Measurements from ENCODE around the gene CATSPER1.
"Not testable (repeated sequence)": the region's sequence is repeated elsewhere in the genome, so short reads cannot be mapped to it uniquely, and the experiment has no call there.

The CATSPER1 gene

DNA sequence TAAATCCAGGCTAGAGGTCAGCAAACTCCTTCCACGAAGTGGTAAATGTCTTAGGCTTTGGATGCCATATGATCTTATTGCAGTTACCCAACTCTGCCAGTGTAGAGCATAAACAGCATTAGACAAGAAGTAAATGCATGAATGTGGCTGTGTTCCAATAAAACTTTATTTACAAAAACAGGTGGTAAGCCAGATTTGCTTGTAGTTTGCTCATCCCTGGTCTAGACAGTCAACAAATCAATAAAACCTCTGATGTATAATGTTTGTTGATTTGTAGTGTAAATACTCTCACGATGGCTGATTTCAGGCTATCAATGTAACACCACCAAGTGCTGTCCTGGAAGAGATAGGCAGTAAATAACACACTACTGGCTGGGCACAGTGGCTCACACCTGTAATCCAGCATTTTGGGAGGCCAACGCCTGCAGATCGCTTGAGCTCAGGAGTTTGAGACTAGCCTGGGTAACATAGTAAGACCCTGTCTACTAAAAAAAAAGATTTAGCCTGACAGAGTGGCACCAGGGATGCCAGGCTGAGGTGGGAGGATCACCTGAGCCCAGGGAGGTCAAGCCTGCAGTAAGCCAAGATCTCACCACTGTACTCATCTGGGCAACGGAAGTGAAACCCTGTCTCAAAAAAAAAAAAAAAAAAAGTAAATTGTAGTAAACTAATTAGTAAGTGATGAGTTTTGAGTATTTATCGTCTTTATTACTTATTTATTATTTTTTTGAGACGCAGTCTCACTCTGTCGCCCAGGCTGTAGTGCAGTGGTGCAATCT lies 6.9 kb upstream of the CATSPER1 start:
- in situ Hi-C loops (cut with HindIII; ENCODE audit: low pct_unique_long_range_greater_than_20kb, low sequenced_read_pairs): no loop called here
- TF ChIP-seq JUND (IDR thresholded peaks at IDR 0.05; ENCODE audit: low read depth): no peak
- peak in 1 of 2 experiments; percentile 41 for DNase-seq (ENCODE audit: low read depth in 1 of 2, low spot score in 1 of 2)

DNA sequence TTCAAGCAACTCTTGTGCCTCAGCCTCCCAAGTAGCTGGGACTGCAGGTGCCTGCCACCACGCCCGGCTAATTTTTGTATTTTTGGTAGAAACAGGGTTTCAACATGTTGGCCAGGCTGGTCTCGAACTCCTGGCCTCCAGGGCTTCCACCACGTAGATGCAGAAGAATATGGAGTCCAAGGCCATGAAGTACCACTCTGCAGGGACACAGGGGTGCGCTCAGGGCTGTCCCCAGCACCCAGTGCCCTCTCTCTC lies 3.2 kb downstream of the CATSPER1 start:
- in situ Hi-C loops (cut with HindIII; ENCODE audit: low pct_unique_long_range_greater_than_20kb, low sequenced_read_pairs); DNase-seq (ENCODE audit: low read depth in 1 of 2, low spot score in 1 of 2): not testable (repeated sequence)

DNA sequence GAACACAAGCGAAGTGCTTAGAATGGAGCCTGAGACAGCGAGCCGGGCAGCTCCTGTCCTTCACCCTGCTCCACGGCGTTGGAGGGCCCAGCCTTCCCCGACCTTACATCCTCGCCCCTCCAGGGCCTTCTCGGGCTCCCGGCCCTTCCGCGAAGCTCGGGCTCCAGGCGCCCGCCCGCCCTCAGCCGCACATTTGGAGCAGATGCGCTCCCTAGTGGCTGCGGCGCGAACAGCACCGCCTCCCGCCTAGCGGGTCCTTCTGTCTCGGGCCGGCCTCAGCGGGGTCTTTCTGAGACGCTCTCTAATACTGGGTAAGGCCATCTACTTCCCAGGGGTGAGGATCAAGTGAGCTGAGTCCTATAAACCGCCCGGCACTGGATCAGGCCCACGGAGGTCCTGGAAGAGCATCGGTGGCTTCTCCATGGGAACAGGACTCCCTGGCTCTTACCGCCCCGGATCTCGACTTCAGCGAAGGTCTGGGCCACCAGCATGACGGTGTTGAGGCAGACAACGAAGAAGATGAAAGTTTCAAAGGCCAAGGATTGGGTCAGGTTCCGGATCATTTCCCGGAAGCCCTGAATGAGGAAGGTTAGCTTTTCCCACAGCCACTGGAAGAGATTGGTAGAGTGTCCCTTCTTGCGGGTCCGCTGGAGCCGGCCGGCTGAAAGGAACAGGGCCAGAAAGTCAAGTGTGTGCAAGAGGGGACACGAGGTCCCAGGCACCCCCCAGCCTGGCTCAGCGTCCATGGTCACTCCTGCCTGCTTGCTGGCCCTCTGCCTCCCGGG lies 3.7 kb downstream of the CATSPER1 start:
- peak; percentile 73 to 87 for DNase-seq (ENCODE audit: low read depth in 1 of 2, low spot score in 1 of 2)
- in situ Hi-C loops (cut with HindIII; ENCODE audit: low pct_unique_long_range_greater_than_20kb, low sequenced_read_pairs): no loop called here
- no peak for TF ChIP-seq JUND (IDR thresholded peaks at IDR 0.05; ENCODE audit: low read depth)

DNA sequence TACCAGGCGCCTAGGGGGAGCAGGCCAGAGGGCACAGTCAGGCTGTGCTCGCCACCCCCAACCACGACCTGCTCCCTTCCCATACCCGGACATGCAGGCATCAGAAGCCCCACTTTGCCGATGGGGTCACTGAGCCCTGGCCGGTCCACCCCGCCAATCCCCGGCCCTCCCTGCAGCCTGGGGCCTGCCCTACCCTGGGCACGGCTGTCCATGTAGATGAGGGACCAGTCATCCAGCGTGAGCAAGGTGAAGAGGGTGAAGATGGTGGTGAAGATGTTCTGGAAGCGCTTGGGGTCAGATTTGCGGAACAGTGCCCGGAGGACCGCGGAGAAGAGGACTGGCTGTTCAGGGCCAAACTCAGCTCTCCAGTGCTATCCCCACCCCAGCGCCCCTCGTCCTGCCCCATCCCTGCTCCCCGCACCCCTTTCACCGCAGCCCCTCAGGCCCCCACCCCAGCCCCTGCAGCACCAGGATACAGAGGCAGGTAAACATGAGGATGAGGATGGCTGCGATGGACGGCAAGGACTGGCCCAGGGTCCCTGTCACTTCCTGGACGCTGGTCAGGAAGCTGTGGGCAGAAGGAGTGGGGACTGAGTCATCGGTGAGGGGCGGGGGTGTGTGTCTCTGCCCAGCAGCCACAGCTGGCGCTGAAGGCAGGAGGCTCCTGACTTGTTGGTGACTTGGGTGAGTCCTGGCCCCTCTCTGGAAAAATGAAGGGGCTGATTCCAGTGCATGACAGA lies 5.5 kb downstream of the CATSPER1 start:
- no peak for DNase-seq (ENCODE audit: low read depth in 1 of 2, low spot score in 1 of 2)
- in situ Hi-C loops (cut with HindIII; ENCODE audit: low pct_unique_long_range_greater_than_20kb, low sequenced_read_pairs): no loop called here
- TF ChIP-seq JUND (IDR thresholded peaks at IDR 0.05; ENCODE audit: low read depth): no peak

DNA sequence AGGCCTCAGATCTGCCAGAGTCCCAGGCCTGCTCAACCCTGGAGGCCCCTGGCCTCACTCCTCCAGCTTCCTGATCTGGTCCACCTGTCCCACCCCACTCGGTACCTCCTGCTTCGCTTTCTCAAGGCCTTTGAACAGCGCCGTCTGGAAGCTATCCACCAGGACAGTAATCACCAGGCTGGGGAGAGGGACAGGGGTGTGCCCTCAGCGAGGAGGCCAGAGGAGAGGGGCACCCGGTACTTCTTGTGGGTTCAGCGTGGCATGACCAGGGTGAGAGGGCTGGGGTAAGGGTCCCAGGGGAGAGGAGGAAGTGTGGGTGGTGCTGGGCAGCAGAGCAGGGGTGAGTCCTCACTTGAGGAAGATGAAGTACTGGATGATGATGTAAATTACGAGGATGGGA lies 6.1 kb downstream of the CATSPER1 start:
- TF ChIP-seq JUND (IDR thresholded peaks at IDR 0.05; ENCODE audit: low read depth): no peak
- no peak for DNase-seq (ENCODE audit: low read depth in 1 of 2, low spot score in 1 of 2)
- in situ Hi-C loops (cut with HindIII; ENCODE audit: low pct_unique_long_range_greater_than_20kb, low sequenced_read_pairs): no loop called here

DNA sequence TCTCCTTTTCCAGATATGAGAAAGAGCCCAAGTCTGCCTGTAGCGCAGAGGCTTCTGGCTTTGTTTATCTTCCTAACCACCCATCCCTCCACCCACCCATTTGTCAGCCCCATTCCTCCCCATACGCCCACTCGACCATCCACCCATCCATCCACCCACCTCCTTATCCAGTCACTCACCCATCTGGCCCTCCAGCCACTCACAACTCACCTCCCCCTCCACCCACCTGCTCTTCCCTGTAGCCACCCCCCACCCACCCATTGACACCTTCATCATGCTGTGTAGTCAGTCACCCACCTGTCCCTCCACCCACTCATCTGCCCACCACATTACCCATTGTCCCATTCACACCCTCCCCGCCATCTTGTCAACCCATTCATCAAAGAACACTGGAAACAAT lies 9.0 kb downstream of the CATSPER1 start:
- TF ChIP-seq JUND (IDR thresholded peaks at IDR 0.05; ENCODE audit: low read depth): no peak
- no peak for DNase-seq (ENCODE audit: low read depth in 1 of 2, low spot score in 1 of 2)
- in situ Hi-C loops (cut with HindIII; ENCODE audit: low pct_unique_long_range_greater_than_20kb, low sequenced_read_pairs): no loop called here

DNA sequence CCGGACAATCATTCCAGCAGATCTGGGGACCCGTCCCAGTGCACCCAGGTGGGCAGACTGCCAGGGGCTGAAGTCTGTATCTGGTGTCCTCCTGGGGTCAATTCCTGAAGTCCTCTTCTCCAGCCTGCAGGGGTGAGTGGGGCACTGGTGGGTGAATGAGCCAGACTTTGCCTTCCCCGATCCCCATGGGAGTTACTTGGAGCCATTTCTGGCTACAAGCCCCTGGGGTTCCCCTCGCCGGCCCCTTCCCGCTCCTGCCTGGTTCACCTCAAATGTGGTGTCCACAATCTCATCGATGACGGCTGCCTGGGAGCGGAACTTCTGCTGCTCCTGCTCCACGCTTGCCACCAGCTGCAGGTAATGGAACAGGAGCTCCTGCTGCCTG lies 9.5 kb downstream of the CATSPER1 start:
- TF ChIP-seq JUND (IDR thresholded peaks at IDR 0.05; ENCODE audit: low read depth): no peak
- in situ Hi-C loops (cut with HindIII; ENCODE audit: low pct_unique_long_range_greater_than_20kb, low sequenced_read_pairs): no loop called here
- DNase-seq (ENCODE audit: low read depth in 1 of 2, low spot score in 1 of 2): no peak

DNA sequence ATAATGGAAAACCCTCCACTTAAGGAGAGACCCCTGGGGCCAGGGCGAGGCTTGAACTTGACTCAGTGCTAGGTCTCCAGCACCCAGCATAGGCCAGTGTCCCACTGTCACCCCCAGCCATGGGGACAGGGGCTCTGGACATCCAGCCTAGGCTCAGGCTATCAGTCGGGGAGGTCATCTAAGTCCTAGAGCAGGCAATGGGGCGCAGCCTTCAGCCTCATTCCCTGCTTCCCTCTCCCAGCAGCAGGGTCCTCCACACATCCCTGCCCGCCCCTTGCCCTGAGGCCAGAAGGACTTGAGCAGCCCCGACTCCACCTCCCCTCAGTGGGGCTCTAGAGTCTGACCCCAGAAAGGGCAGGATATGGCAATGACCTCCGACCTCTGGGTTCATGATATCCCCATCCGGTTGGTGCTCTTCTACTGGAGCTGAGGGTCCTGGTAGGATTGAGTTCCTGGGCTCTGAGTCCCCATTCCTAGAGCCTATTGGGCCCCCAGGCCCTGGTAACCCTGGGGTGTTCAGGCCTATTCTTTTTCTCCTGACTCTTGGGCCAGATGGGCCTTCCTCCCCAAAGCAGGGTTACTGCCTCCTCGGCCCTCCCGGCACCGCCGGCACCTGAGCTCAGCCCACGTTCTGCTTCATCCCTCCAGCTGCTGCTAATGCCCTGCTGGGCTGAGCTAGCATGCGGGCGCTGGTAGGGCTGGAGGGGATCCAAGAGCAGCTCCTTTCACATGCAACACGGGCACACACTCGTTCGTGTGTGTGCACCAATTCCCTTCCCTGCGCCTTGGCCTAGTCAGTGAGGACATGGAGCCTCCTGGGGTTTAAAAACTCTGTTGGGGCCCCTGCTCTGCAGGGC lies 10.1 kb downstream of the CATSPER1 start:
- DNase-seq (ENCODE audit: low read depth in 1 of 2, low spot score in 1 of 2): no peak
- in situ Hi-C loops (cut with HindIII; ENCODE audit: low pct_unique_long_range_greater_than_20kb, low sequenced_read_pairs): no loop called here
- no peak for TF ChIP-seq JUND (IDR thresholded peaks at IDR 0.05; ENCODE audit: low read depth)

DNA sequence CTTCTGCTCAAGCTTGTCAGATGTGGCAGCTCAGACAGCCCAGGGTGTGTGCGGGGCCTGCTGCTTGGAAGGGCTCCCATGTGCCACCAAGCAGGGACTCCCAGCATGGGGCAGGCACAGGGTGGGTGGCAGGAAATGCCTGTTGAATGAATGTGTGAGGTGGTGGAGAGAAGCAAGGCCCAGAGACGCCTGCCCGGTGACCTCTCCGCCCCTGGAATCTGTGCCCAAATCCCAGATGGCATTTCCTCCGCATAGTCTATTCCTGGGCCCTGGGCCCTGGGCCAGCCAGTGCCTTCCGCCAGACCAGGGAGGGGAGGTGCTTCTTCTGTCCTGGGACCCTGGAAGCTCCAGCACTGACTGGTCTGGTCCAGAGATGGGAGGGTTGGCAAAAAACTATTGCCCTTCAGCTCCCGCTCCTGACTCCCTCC lies 10.8 kb downstream of the CATSPER1 start:
- TF ChIP-seq JUND (IDR thresholded peaks at IDR 0.05; ENCODE audit: low read depth): no peak
- DNase-seq (ENCODE audit: low read depth in 1 of 2, low spot score in 1 of 2): no peak
- in situ Hi-C loops (cut with HindIII; ENCODE audit: low pct_unique_long_range_greater_than_20kb, low sequenced_read_pairs): no loop called here

DNA sequence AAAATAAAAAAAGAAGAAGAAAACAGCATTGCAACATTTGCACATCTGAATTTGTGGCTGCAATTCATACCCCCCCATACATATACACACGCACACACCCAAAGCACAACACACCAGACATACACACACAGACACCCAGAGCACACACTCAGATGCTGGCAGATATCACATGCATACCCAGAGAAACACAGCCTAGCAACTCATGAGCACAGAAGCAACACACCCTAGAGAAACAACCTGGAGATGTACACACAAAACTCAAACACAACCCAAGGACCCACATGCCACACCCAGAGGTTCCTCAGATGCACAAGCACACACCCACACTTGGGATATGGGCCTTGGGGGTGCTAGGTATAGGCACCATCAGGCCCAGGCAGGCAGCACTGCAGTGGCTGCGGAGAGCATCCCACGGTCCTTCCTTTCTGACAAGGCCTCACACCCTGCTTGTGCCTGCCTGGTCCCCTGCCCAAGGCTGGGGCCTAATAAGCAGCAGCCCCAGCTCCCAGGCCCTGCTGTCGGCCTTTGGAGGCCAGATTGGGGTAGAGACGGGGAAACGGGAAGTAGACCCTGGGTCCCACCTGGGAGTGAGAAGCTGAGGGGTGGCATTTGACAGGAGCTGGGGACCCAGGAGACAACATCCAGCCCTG lies 11.3 kb downstream of the CATSPER1 start:
- in situ Hi-C loops (cut with HindIII; ENCODE audit: low pct_unique_long_range_greater_than_20kb, low sequenced_read_pairs): no loop called here
- no peak for TF ChIP-seq JUND (IDR thresholded peaks at IDR 0.05; ENCODE audit: low read depth)

DNA sequence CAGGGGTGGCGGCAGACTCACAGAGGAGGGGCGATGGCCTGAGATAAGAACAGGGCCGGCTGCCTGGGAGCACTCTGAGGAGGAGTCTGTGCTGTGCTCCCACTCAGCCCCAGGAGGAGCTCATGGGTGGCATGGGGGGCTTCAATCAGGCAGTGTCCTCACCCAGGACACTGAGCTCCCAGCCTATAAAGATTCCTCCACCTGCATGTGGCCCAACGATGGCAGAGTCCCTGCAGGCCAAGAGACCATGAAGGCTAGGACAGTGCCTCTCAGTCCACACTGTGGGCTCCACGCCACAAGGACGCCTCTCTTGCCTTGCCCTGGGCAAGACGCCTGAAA lies 12.5 kb downstream of the CATSPER1 start:
- in situ Hi-C loops (cut with HindIII; ENCODE audit: low pct_unique_long_range_greater_than_20kb, low sequenced_read_pairs): no loop called here
- no peak for DNase-seq (ENCODE audit: low read depth in 1 of 2, low spot score in 1 of 2)
- no peak for TF ChIP-seq JUND (IDR thresholded peaks at IDR 0.05; ENCODE audit: low read depth)

More for the DNA sequence above, 11.3 kb downstream of the CATSPER1 start:
- no peak for DNase-seq (ENCODE audit: low read depth in 1 of 2, low spot score in 1 of 2)

All from T47D (cell line).